Right cardiac atrium (tissue), 5 donors: ENCODE measurements around the gene RGS2. TPM values are rescaled to one million over a fixed set of nuclear protein-coding genes. Genes with fewer than 3 reads are reported as not detected.
A peak's percentile ranks its signal among the peaks of the same experiment; 100 is the strongest.

Experiments
- ATAC-seq, 2 donors: fragments of 200-7000 bp; cut with Tn5 transposase; one replicate each; pipeline versions ENCODE4 v1.8.0 to v1.9.1; 2020; ENCODE audit warnings: moderate library complexity in 2 of 2, mild to moderate bottlenecking in 1 of 2
- DNase-seq, 3 donors: peaks; one replicate each; pipeline ENCODE4 v3.0.0-alpha.2; 2020
- H3K27ac ChIP-seq: one replicate; pipeline ENCODE4 v1.5.1; 2013; ENCODE audit warnings: mild to moderate bottlenecking, low read length, control low read depth, moderate library complexity
- H3K27me3 ChIP-seq: one replicate; pipeline ENCODE4 v1.6.1; 2013; ENCODE audit not compliant: control insufficient read depth, insufficient read depth
- H3K4me1 ChIP-seq: one replicate; pipeline ENCODE4 v1.6.1; 2013; ENCODE audit warnings: low read length; ENCODE audit not compliant: control insufficient read depth, insufficient read depth
- H3K4me3 ChIP-seq: one replicate; pipeline ENCODE4 v1.5.1; 2013; ENCODE audit warnings: low read length, control low read depth
- H3K9me3 ChIP-seq: one replicate; pipeline ENCODE4 v1.6.1; 2013; ENCODE audit warnings: low read length; ENCODE audit not compliant: control insufficient read depth
- WGBS: extraction: QIAGEN DNeasy Blood & Tissue Kit; methylation state at CpG from one replicate; pipeline ENCODE4 v1.1.7; 2013; 5-methylcytosine and 5-hydroxymethylcytosine counted together
- intact Hi-C, 4 donors: fragments of 100-400 bp; cut with DNase I; formaldehyde crosslinking; loops; one replicate each; pipeline versions ENCODE4 v1.11.0 to v1.14.0; 2022 to 2023
- polyA plus RNA-seq: library from polyadenylated mRNA; stranded (reverse); fragments of 200-250 nt; gene quantifications from one replicate; pipeline ENCODE4 v1.2.3, GENCODE V29; 2013
- total RNA-seq, 4 donors: library from RNA; stranded (reverse); fragmentation: NEBNext Ultra II Directional; extraction: Animal tissue kit (Norgen Biotek cat#: 25700); gene quantifications; one replicate each; pipeline ENCODE4 v1.2.1, GENCODE V29; 2021
- donor health status: healthy with polysubstance abuse.
- donor health status: DM: no; HTN: yes; CAD: no.
- donor health status: DM: no; HTN: no; CAD: no.
- donor health status: DM: no; HTN: yes; CAD: no; lungs with severe emphysema.
- donor health status: DM: yes; HTN: yes; CAD: no.

Gene RGS2
- total and polyA plus RNA-seq, 5 donors: 24.0 to 106 (median 49.0) TPM

DNA sequence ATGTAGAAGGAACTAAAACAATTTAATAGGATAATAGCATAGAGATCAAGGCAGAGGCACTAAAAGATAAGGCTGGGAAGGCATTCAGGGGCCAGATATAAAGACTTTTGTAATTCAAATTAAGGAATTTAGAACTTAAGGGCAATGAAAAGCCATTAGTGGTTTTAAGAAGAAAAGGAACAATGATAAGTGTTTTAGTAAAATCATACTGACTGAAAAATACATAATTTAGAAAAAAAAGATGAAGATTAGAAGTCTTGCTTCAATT is 14.1 kb upstream of the RGS2 start:
- ATAC-seq: no peak
- Histone ChIP-seq H3K9me3 (no peaks in the 10 kb centered on the region), H3K27me3 (no peaks in the 10 kb centered on the region), H3K4me3 (no peak overlapping the region), H3K4me1 (no peaks in the 10 kb centered on the region), H3K27ac (no peak overlapping the region)
- intact Hi-C loops: loop anchor here in 1 of 4 donors (10.0 kb wide), 1 partner anchor 160 kb away; the partner anchor contains the start of gene RGS13
- no peak for DNase-seq

DNA sequence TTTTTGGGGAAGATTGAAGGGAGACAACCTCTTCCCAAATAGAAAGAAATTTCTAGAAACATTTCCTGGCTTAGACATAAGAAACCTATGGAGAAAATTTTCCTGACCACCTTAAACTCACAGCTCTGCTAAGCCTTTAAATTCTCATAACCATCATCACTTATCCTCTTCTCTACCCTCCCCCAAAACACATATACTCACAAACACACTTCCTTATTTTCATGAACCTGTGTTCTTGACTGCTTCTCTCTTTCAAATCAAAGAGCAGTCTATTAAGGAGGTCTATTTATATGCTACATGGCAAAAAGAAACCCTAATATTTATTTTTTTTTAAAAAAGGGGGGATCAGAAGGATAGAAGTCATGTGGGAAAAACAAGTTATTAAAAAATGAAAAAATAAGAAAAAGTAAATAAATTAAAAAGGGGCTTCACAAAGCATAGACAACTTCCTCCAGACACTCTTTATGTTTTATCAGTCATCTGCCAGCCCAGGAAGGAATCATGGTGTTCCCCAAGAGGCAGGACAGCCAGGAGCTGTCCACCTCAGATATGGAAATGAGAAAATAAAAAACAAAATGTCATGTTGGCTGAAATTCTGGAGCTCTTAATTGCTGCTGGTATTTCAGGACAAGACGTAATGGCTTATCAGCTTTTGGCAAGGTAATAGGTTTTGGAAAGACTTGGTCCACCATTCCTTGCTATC is 12.8 kb upstream of the RGS2 start:
- no peak for DNase-seq
- H3K9me3 ChIP-seq: no peaks in the 10 kb centered on the region
- intact Hi-C loops: loop anchor here in 1 of 4 donors (10.0 kb wide), 1 partner anchor 161 kb away; the partner anchor contains the start of gene RGS13
- H3K27me3 ChIP-seq: no peaks in the 10 kb centered on the region
- no peak overlapping the region for H3K27ac ChIP-seq
- WGBS: 45% methylated on average over 1 of the region's 1 CpG
- ATAC-seq: no peak
- no peaks in the 10 kb centered on the region for H3K4me1 ChIP-seq
- H3K4me3 ChIP-seq: no peak overlapping the region

DNA sequence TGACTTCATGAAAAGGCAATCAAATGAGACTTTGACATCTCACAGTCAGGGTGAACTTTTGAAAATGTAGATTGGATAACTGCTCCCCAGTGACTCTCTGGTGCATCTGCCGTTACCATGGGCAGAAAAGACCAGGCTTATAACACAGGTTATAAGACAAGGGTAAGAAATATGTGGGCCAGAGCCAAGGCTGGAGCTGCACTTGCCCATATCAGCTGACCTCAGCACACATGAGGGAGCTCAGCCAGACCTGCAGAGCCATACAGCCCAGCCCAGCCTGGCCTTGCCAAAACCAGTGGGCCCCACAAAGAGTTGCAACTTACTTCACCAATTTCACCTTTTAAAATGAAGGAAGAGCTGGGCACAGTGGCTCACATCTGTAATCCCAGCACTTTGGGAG is 11.7 kb upstream of the RGS2 start:
- intact Hi-C loops: loop anchor here in 1 of 4 donors (10.0 kb wide), 1 partner anchor 162 kb away; the partner anchor contains the start of gene RGS13
- no peak overlapping the region for H3K4me3 ChIP-seq
- ATAC-seq: no peak
- H3K4me1 ChIP-seq: no peaks in the 10 kb centered on the region
- WGBS: 73% methylated on average over 1 of the region's 1 CpG
- no peaks in the 10 kb centered on the region for H3K27me3 ChIP-seq
- H3K9me3 ChIP-seq: no peaks in the 10 kb centered on the region
- DNase-seq: no peak
- no peak overlapping the region for H3K27ac ChIP-seq

DNA sequence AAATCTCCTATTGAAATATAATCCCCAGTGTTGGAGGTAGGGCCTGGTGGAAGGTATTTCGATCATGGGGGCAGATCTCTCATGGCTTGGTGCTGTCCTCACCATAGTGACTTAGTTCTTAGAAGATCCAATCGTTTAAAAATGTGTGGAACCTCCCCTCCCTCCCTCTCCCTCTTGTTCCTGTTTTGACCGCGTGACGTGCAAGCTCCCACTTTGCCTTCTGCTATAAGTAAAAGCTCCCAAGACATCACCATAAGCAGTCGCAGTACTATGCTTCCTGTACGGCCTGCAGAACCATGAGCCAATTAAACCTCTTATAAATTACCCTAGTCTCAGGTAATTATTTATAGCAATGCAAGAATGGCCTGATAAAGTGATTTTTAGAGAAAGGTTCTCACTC is 10.9 kb upstream of the RGS2 start:
- H3K4me3 ChIP-seq: no peak overlapping the region
- H3K27me3 ChIP-seq: no peaks in the 10 kb centered on the region
- no peak overlapping the region for H3K27ac ChIP-seq
- 89% methylated on average over 7 of the region's 7 CpGs for WGBS
- H3K4me1 ChIP-seq: no peaks in the 10 kb centered on the region
- H3K9me3 ChIP-seq: no peaks in the 10 kb centered on the region
- no peak for DNase-seq
- intact Hi-C loops: loop anchor here in 1 of 4 donors (10.0 kb wide), 1 partner anchor 163 kb away; the partner anchor contains the start of gene RGS13
- no peak for ATAC-seq

DNA sequence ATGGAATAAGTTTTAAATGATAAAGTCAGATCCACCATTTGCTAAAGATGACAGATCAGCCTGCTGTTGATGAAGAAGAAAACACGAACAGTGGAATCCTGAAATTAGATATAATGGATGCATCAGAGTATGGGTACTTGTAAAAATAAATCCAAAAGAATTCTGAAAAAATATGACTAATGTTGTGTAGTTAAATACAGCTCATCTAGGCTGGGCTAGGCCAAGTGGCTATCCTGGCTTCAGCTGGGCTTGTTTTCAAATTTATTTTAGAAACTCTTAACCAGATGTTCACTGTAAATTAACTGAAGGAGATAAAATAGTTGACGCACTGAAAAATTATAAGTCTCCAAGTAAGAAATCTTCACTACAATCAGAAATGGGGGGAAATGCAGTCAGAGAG is 7.4 kb upstream of the RGS2 start:
- WGBS: 63% methylated on average over 2 of the region's 2 CpGs

DNA sequence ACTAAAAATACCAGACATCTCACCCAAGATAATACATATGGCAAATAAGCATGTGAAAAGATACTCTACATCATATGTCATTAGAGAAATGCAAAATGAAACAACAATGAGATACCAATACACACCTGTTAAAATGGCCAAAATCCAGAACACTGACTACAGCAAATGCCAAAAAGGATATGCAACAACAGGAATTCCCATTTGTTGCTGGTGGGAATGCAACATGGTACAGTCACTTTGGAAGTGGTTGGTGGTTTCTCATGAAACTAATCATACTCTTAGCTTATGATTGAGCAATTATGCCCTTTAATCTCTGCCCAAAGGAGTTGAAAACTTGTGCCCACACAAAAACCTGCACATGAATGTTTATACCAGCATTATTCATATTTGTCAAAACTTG is 6.4 kb upstream of the RGS2 start:
- DNase-seq: no peak
- intact Hi-C loops: loop anchor here in 1 of 4 donors (10.0 kb wide), 1 partner anchor 212 kb away; no protein-coding TSS in a partner anchor
- H3K9me3 ChIP-seq: no peaks in the 10 kb centered on the region
- no peak for ATAC-seq
- H3K4me1 ChIP-seq: no peaks in the 10 kb centered on the region
- H3K27me3 ChIP-seq: no peaks in the 10 kb centered on the region
- no peak overlapping the region for H3K27ac ChIP-seq
- no peak overlapping the region for H3K4me3 ChIP-seq

More for the DNA sequence above, 7.4 kb upstream of the RGS2 start:
- H3K4me3 ChIP-seq: no peak overlapping the region
- H3K4me1 ChIP-seq: no peaks in the 10 kb centered on the region
- intact Hi-C loops: loop anchor here in 1 of 4 donors (10.0 kb wide), 1 partner anchor 213 kb away; no protein-coding TSS in a partner anchor
- no peaks in the 10 kb centered on the region for H3K9me3 ChIP-seq
- H3K27me3 ChIP-seq: no peaks in the 10 kb centered on the region
- ATAC-seq: no peak
- DNase-seq: no peak
- no peak overlapping the region for H3K27ac ChIP-seq

DNA sequence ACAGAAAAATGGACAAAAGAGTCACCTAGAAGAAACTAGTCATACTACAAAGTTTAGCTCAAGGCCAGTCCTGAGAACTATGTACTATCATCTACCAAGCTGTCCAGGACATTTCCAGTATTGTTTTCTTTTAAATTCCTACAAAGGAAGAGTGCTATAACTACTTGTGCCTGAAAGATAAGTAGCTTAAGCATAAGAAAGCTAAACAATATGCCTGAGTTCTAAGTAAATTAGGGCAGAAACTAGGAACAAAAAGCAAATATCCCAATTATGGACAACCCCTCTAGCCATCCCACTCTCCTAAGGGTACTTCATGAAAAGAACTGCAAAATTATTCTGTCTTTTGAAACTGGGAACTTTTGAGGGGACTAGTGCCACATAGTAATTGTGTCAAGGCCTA is 5.3 kb upstream of the RGS2 start:
- no peak for DNase-seq
- intact Hi-C loops: loop anchor here in 1 of 4 donors (10.0 kb wide), 1 partner anchor 211 kb away; no protein-coding TSS in a partner anchor
- no peak overlapping the region for H3K27ac ChIP-seq
- H3K4me3 ChIP-seq: no peak overlapping the region
- no peaks in the 10 kb centered on the region for H3K9me3 ChIP-seq
- H3K27me3 ChIP-seq: no peaks in the 10 kb centered on the region
- no peak for ATAC-seq
- H3K4me1 ChIP-seq: no peaks in the 10 kb centered on the region

DNA sequence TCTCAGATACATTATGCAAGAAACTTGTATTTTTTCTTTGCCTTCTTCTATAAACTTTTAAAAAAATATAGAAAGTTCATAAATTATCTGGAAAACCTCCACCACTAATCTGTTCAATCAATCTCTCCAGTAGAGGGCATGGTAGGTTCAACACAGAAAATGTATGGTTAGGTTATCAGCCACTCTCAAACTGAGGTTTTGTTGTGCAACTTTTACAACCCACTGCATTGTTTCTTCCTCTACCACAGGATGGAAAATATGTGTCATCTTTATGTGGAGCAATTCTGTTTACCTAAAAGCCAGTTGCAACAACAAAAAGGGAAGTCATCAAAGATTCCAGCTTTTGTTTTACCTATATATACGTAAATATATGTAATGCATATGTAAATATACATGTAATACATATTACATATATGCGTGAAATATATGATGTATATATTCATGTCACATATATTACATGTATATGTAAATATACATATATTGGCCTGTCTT is 3.0 kb upstream of the RGS2 start:
- DNase-seq: no peak
- Histone ChIP-seq H3K4me1 (no peaks in the 10 kb centered on the region), H3K4me3 (no peak overlapping the region), H3K27me3 (no peaks in the 10 kb centered on the region), H3K9me3 (no peaks in the 10 kb centered on the region), H3K27ac (no peak overlapping the region)
- intact Hi-C loops: loop anchor here in 2 of 4 donors (5.0 to 10.0 kb wide), 3 partner anchors 209 to 316 kb away; partner anchors contain the start of gene CDC73 (in 1 of the 2)
- 84% methylated on average over 2 of the region's 2 CpGs for WGBS
- no peak for ATAC-seq

DNA sequence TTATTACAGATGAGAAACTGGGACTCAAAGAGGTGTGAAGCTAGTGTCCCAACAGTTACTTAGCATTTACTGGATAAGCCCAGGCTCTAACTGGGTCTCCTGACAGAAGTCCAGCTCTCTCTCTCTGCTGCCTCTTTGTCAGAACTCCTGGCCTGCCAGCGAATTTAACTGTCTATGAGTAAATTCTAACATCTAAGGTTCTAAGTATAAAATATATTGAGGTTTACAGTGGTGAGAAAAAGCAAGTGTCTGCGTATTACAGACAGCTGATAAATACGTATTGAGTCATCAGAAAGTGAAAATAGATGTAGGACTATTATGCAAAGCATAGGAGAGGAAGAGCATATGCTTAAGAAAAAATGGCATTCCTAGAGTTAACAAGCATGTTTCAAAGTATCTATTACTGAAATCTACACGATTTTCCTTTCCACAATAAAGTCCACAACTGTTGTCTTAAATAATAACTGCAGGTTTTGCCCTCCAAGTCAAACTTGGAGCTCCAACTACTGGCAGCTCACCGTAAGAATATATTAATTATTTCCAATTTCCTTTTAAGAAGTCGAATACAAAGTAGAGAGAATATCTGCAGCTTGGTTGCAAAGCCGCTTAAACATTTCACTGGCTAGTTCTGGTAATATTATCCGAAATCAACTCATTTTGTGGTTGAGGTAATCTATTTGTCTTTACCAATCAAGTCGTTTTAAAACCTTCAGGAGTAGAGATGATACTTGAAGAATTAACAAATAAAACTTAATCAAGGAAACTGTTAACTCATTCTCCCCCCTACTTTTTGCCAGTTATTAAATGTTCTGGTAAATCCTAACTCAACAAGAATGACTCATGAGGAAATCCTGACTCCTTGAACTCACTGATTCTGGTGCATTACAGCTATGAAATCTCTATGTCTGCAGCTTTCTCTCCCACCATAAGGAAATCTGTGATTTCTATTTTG is 1.4 kb upstream of the RGS2 start:
- peak overlapping the region; percentile 87 for H3K4me3 ChIP-seq
- H3K27ac ChIP-seq: peak overlapping the region; percentile 82
- H3K9me3 ChIP-seq: no peaks in the 10 kb centered on the region
- WGBS: 32% methylated on average over 9 of the region's 9 CpGs
- H3K27me3 ChIP-seq: no peaks in the 10 kb centered on the region
- no peaks in the 10 kb centered on the region for H3K4me1 ChIP-seq
- ATAC-seq: peak in 1 of 2 donors; percentile 22
- DNase-seq: no peak
- intact Hi-C loops: loop anchor here in 2 of 4 donors (5.0 to 10.0 kb wide), 3 partner anchors 207 to 315 kb away; partner anchors contain the start of gene CDC73 (in 1 of the 2)

DNA sequence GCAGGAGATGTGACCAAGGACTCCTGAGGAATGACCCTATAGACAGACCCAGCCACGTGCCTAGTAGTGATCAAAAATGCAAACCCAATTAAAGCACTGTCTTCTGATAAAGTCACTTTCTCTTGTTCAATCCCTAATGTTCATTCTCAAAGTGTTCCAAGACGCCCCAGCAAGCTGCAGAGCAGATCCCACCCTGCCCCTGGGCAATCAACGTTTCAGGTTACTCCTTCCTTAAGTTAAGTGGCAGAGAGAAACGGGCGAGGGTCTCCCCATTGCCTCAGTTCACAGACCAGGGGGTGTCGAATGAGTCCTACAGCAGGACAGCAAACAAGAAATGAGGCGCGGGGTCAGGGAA is 699 bp upstream of the RGS2 start:
- intact Hi-C loops: loop anchor here in 2 of 4 donors (5.0 to 10.0 kb wide), 3 partner anchors 207 to 314 kb away; partner anchors contain the start of gene CDC73 (in 1 of the 2)
- ATAC-seq: no peak
- WGBS: 5% methylated on average over 8 of the region's 8 CpGs
- Histone ChIP-seq H3K27me3 (no peaks in the 10 kb centered on the region), H3K4me1 (no peaks in the 10 kb centered on the region), H3K9me3 (no peaks in the 10 kb centered on the region), H3K27ac (peak overlapping the region; percentile 82), H3K4me3 (peak overlapping the region; percentile 87)
- no peak for DNase-seq
